Neural progenitor cell (in vitro differentiated cells): Measurements from ENCODE around the gene PTPRR. TPM values are rescaled to one million over a fixed set of nuclear protein-coding genes. Genes with fewer than 3 reads are reported as not detected.

ENCODE experiments used
- DNase-seq: peaks from one replicate; pipeline ENCODE4 v3.0.0-alpha.2; 2016; ENCODE audit warnings: low spot score
- H2AFZ ChIP-seq: fragments of 200-600 bp; sonication (generic); replicated peaks from 2 replicates; pipeline ENCODE4 v1.6.1; 2016; ENCODE audit warnings: antibody characterized with exemption
- H3F3A ChIP-seq: fragments of 200-600 bp; sonication (generic); 2 replicates; pipeline ENCODE4 v1.6.1; 2016; ENCODE audit warnings: antibody characterized with exemption, low read depth
- H3K27ac ChIP-seq: fragments of 200-600 bp; sonication (generic); 2 replicates; pipeline ENCODE4 v1.5.1; 2016; ENCODE audit warnings: mild to moderate bottlenecking
- H3K27me3 ChIP-seq: fragments of 200-600 bp; sonication (generic); 2 replicates; pipeline ENCODE4 v1.6.1; 2016; ENCODE audit warnings: mild to moderate bottlenecking, moderate library complexity
- H3K36me3 ChIP-seq: fragments of 200-600 bp; sonication (generic); 2 replicates; pipeline ENCODE4 v1.5.1; 2016
- H3K4me1 ChIP-seq: fragments of 200-600 bp; sonication (generic); 2 replicates; pipeline ENCODE4 v1.6.1; 2016; ENCODE audit warnings: mixed run types
- H3K4me2 ChIP-seq: fragments of 200-600 bp; sonication (generic); 2 replicates; pipeline ENCODE4 v1.6.1; 2016
- H3K4me3 ChIP-seq: fragments of 200-600 bp; sonication (generic); 2 replicates; pipeline ENCODE4 v1.5.1; 2016
- H3K79me2 ChIP-seq: fragments of 200-600 bp; sonication (generic); 2 replicates; pipeline ENCODE4 v1.6.1; 2016; ENCODE audit warnings: low read depth
- H3K9ac ChIP-seq: fragments of 200-600 bp; sonication (generic); 2 replicates; pipeline ENCODE4 v1.6.1; 2016
- H3K9me3 ChIP-seq: fragments of 200-600 bp; sonication (generic); 2 replicates; pipeline ENCODE4 v1.5.1; 2016; ENCODE audit warnings: low read depth
- H4K20me1 ChIP-seq: fragments of 200-600 bp; sonication (generic); 2 replicates; pipeline ENCODE4 v1.6.1; 2016; ENCODE audit warnings: low read depth
- H3K27ac Mint-ChIP-seq: 3 replicates; pipeline ENCODE4 v1.8.0; 2021; ENCODE audit warnings: mixed read lengths
- H3K27me3 Mint-ChIP-seq: 2 replicates; pipeline ENCODE4 v1.8.0; 2022; ENCODE audit warnings: low read depth, mild to moderate bottlenecking, inconsistent platforms, moderate library complexity, mixed read lengths; ENCODE audit not compliant: insufficient read depth
- H3K36me3 Mint-ChIP-seq: 3 replicates; pipeline ENCODE4 v1.8.0; 2021; ENCODE audit warnings: mixed read lengths
- H3K4me1 Mint-ChIP-seq: 3 replicates; pipeline ENCODE4 v1.8.0; 2021; ENCODE audit warnings: mixed read lengths
- H3K4me3 Mint-ChIP-seq: 3 replicates; pipeline ENCODE4 v1.8.0; 2021; ENCODE audit warnings: mild to moderate bottlenecking, moderate library complexity, mixed read lengths
- H3K9me3 Mint-ChIP-seq: 3 replicates; pipeline ENCODE4 v1.8.0; 2020; ENCODE audit warnings: mixed read lengths
- CTCF ChIP-seq: fragments of 200-600 bp; sonication (generic); IDR thresholded peaks from 2 replicates; pipeline ENCODE4 v1.5.1; 2017; ENCODE audit warnings: antibody characterized with exemption, mild to moderate bottlenecking
- EZH2 ChIP-seq: fragments of 200-600 bp; sonication (generic); IDR thresholded peaks from 2 replicates; pipeline ENCODE4 v1.6.1; 2017; ENCODE audit warnings: antibody characterized with exemption, mild to moderate bottlenecking, moderate library complexity
- EZH2phosphoT487 ChIP-seq: fragments of 200-600 bp; sonication (generic); IDR thresholded peaks from 2 replicates; pipeline ENCODE4 v1.6.1; 2017; ENCODE audit warnings: antibody characterized with exemption
- total RNA-seq: library from RNA; depleted of rRNA; stranded (reverse); fragments of >200 nt; gene quantifications from 2 replicates; pipeline ENCODE4 v1.2.3, GENCODE V29; 2015; ENCODE audit warnings: low replicate concordance

PTPRR gene
- total RNA-seq, 1 donor from 2014 or later: not detected

GRCh38 chr12:70838127-70838526, 82.4 kb downstream of the PTPRR start:
- no peaks in the 10 kb centered on the region for H3F3A ChIP-seq
- Mint-ChIP-seq H3K27ac (no peak overlapping the region), H3K27me3 (no peaks in the 10 kb centered on the region), H3K9me3 (no peaks in the 10 kb centered on the region), H3K4me1 (peaks cover 3% of the 10 kb centered on the region), H3K36me3 (no peaks in the 10 kb centered on the region), H3K4me3 (no peak overlapping the region)
- no peaks in the 10 kb centered on the region for H3K9me3 ChIP-seq
- no peaks in the 10 kb centered on the region for H3K36me3 ChIP-seq
- H2AFZ ChIP-seq: no peak overlapping the region
- no peaks in the 10 kb centered on the region for H3K4me1 ChIP-seq
- TF ChIP-seq CTCF: no peak
- TF ChIP-seq EZH2phosphoT487: no peak
- no peak for TF ChIP-seq EZH2
- no peak overlapping the region for H3K27ac ChIP-seq
- no peaks in the 10 kb centered on the region for H3K27me3 ChIP-seq
- H4K20me1 ChIP-seq: no peaks in the 10 kb centered on the region
- H3K9ac ChIP-seq: no peak overlapping the region
- no peak overlapping the region for H3K4me2 ChIP-seq
- no peak overlapping the region for H3K4me3 ChIP-seq
- DNase-seq: no peak
- no peaks in the 10 kb centered on the region for H3K79me2 ChIP-seq

- Histone ChIP-seq H3K4me2 (no peak overlapping the region), H3K4me3 (no peak overlapping the region), H3K79me2 (no peaks in the 10 kb centered on the region), H2AFZ (no peak overlapping the region), H3K27me3 (no peaks in the 10 kb centered on the region), H3F3A (no peaks in the 10 kb centered on the region), H3K36me3 (no peaks in the 10 kb centered on the region), H3K9me3 (no peaks in the 10 kb centered on the region), H4K20me1 (no peaks in the 10 kb centered on the region), H3K9ac (no peak overlapping the region), H3K27ac (no peak overlapping the region), H3K4me1 (no peaks in the 10 kb centered on the region)
- DNase-seq: no peak
- no peak overlapping the region for H3K4me3 Mint-ChIP-seq
- no peaks in the 10 kb centered on the region for H3K36me3 Mint-ChIP-seq
- peaks cover 3% of the 10 kb centered on the region for H3K4me1 Mint-ChIP-seq
- no peaks in the 10 kb centered on the region for H3K9me3 Mint-ChIP-seq
- H3K27me3 Mint-ChIP-seq: no peaks in the 10 kb centered on the region
- TF ChIP-seq CTCF (no peak), EZH2 (no peak), EZH2phosphoT487 (no peak)
- no peak overlapping the region for H3K27ac Mint-ChIP-seq
Observed at GRCh38 chr12:70837026-70837425, 83.5 kb downstream of the PTPRR start.

- H3K9me3 ChIP-seq: no peaks in the 10 kb centered on the region
- no peak overlapping the region for H3K27ac Mint-ChIP-seq
- H3K79me2 ChIP-seq: no peaks in the 10 kb centered on the region
- TF ChIP-seq CTCF (no peak), EZH2phosphoT487 (no peak), EZH2 (no peak)
- no peaks in the 10 kb centered on the region for H3K9me3 Mint-ChIP-seq
- no peaks in the 10 kb centered on the region for H3K27me3 ChIP-seq
- H3K4me1 ChIP-seq: no peaks in the 10 kb centered on the region
- no peak overlapping the region for H2AFZ ChIP-seq
- no peaks in the 10 kb centered on the region for H3F3A ChIP-seq
- no peaks in the 10 kb centered on the region for H3K36me3 ChIP-seq
- H3K36me3 Mint-ChIP-seq: no peaks in the 10 kb centered on the region
- H3K9ac ChIP-seq: no peak overlapping the region
- peaks cover 3% of the 10 kb centered on the region for H3K4me1 Mint-ChIP-seq
- H3K27ac ChIP-seq: no peak overlapping the region
- H4K20me1 ChIP-seq: no peaks in the 10 kb centered on the region
- no peak overlapping the region for H3K4me2 ChIP-seq
- no peak overlapping the region for H3K4me3 Mint-ChIP-seq
- DNase-seq: no peak
- no peaks in the 10 kb centered on the region for H3K27me3 Mint-ChIP-seq
- H3K4me3 ChIP-seq: no peak overlapping the region
Observed at GRCh38 chr12:70835948-70836347, 84.6 kb downstream of the PTPRR start.

- Mint-ChIP-seq H3K36me3 (no peaks in the 10 kb centered on the region), H3K4me1 (peaks cover 3% of the 10 kb centered on the region), H3K27ac (no peak overlapping the region), H3K4me3 (no peak overlapping the region), H3K27me3 (no peaks in the 10 kb centered on the region), H3K9me3 (no peaks in the 10 kb centered on the region)
- Histone ChIP-seq H2AFZ (no peak overlapping the region), H3K9me3 (no peaks in the 10 kb centered on the region), H4K20me1 (no peaks in the 10 kb centered on the region), H3K4me3 (no peak overlapping the region), H3K27ac (no peak overlapping the region), H3K79me2 (no peaks in the 10 kb centered on the region), H3K9ac (no peak overlapping the region), H3F3A (no peaks in the 10 kb centered on the region), H3K27me3 (no peaks in the 10 kb centered on the region), H3K4me1 (no peaks in the 10 kb centered on the region), H3K36me3 (no peaks in the 10 kb centered on the region), H3K4me2 (no peak overlapping the region)
- TF ChIP-seq CTCF (no peak), EZH2 (no peak), EZH2phosphoT487 (no peak)
- DNase-seq: peak; percentile 17
Observed at GRCh38 chr12:70831543-70831942, 89.0 kb downstream of the PTPRR start.
